GM10248 (cell line): ENCODE results near the gene PPP3R1.

Experiments used
- CTCF ChIA-PET: fragments of 300-600 bp; sonication (Branson Sonifier 250); formaldehyde crosslinking; extraction: SDS; loops from one replicate; lab custom pipeline; 2021; ENCODE audit warnings: antibody characterized with exemption; lab: Yijun Ruan, JAX
- POLR2A ChIA-PET: fragments of 350-650 bp; sonication (Branson Sonifier 250); formaldehyde crosslinking; extraction: SDS; loops from one replicate; lab custom pipeline; 2020; ENCODE audit warnings: antibody characterized with exemption; lab: Yijun Ruan, JAX
- DNase-seq: peaks from one replicate; pipeline ENCODE4 v3.0.0; 2012; ENCODE audit errors: extremely low spot score
- TF ChIP-seq, protein P1 (sequence below): IDR thresholded peaks from 2 replicates; pipeline ENCODE4 v1.5.1; 2012; ENCODE audit warnings: mild to moderate bottlenecking, low read depth; ENCODE audit errors: extremely low read depth, missing control alignments, control extremely low read depth

Gene PPP3R1

DNA sequence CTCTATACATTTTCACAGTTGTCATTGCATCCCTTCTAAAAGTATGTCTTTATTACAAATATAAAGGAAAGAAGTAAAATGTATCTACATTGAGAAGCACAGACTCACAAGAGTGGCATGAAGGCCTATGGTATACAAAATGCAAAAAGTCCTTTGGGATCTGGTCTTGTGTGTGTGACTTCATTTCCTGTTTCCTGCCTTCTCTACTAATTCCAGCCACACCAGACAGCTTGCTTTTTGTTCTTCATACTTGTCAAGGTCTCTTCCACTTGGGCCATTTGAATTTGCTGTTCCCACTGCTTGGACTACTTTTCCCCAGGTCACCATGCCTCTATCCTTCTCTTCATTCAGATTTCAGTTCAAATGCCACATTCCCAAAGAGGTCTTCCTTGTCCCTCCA, 101.3 kb downstream of the PPP3R1 start:
- DNase-seq = no peak
- TF ChIP-seq, protein P1, sequence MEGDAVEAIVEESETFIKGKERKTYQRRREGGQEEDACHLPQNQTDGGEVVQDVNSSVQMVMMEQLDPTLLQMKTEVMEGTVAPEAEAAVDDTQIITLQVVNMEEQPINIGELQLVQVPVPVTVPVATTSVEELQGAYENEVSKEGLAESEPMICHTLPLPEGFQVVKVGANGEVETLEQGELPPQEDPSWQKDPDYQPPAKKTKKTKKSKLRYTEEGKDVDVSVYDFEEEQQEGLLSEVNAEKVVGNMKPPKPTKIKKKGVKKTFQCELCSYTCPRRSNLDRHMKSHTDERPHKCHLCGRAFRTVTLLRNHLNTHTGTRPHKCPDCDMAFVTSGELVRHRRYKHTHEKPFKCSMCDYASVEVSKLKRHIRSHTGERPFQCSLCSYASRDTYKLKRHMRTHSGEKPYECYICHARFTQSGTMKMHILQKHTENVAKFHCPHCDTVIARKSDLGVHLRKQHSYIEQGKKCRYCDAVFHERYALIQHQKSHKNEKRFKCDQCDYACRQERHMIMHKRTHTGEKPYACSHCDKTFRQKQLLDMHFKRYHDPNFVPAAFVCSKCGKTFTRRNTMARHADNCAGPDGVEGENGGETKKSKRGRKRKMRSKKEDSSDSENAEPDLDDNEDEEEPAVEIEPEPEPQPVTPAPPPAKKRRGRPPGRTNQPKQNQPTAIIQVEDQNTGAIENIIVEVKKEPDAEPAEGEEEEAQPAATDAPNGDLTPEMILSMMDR = no peak
- ChIA-PET POLR2A (no interaction called here), CTCF (interaction anchor here (1.5 kb wide), 1 partner anchor 26 kb away, joined by 3 read pairs; no protein-coding TSS in a partner anchor)

- ChIA-PET POLR2A (no interaction called here), CTCF (no interaction called here)
- TF ChIP-seq, protein P1 = no peak
- DNase-seq = no peak
Measured at GRCh38 chr2:68141875-68142274, 110.5 kb downstream of the PPP3R1 start.

DNA sequence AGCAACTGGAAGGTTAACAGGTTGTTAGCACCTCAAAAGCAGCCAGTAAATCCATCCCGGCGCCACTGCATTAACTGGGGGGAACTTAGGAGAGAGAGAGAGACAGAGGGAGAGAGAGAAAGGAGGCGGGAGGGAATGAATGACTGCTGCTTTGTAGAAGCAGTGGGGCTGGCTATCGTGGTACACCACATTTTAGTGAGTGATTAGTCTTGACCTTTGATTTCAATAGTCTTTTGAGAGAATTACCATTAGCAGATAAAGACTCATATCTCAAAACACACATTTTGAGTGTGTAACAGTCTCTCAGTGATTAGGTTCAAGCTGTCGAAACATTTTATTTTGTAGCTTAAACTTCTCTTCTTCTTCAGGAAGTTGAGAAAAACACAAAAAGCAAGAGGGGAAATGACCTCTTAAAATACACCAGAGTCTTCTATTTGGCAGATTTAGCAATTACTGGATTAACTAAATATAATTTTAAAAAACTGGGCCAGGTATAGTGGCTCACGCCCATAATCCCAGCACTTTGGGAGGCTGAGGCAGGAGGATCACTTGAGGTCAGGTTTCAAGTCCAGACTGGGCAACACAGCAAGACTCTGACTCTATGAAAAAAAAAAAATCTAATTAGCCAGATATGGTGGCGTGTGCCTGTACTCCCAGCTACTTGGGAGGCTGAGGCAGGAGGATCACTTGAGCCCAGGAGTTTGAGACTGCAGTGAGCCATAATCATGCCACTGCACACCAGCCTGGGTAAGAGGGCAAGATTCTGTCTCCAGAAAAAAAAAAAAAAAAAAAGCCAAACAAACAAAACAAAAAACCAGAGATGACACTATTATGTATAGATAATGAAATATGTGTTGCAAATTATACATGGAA, 116.6 kb downstream of the PPP3R1 start:
- no peak for DNase-seq
- TF ChIP-seq, protein P1 = no peak
- ChIA-PET POLR2A (no interaction called here), CTCF (interaction anchor here (1.0 to 4.4 kb wide), 2 partner anchors 14 to 90 kb away, joined by 4 to 31 read pairs; no protein-coding TSS in a partner anchor)

DNA sequence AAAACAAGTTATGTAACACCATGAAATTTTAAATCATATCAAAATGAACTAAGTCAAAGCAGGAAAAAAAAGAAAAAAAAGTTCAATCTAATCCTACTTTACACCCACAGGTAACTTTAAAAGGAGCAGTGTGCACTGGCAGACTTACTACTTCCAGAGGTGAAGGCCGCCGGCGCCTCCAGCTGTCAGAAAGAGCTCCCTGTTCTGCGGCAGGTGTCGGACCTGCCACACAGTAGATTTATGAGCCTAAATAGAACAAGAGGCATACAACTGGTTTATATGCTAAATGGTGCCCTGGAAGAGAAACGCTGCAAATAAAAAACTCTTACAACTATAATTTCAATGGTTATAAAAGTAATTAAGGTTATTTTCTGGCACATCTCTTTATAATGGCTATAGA, 117.8 kb downstream of the PPP3R1 start:
- ChIA-PET POLR2A (no interaction called here), CTCF (interaction anchor here (1.0 to 4.4 kb wide), 3 partner anchors 11 to 91 kb away, joined by 4 to 31 read pairs (median 4); no protein-coding TSS in a partner anchor)
- no peak for DNase-seq
- TF ChIP-seq, protein P1 = no peak

- POLR2A ChIA-PET = no interaction called here
- DNase-seq = no peak
- TF ChIP-seq, protein P1 = no peak
- CTCF ChIA-PET = interaction anchor here (1.0 to 4.4 kb wide), 3 partner anchors 10 to 12 kb away, joined by 3 to 31 read pairs (median 4); no protein-coding TSS in a partner anchor
Measured at GRCh38 chr2:68134120-68134519, 118.2 kb downstream of the PPP3R1 start.
